AG10803 (cell line): ENCODE measurements around the gene NBEAL2.

ENCODE experiments used
- DNase-seq: peaks from one replicate; pipeline ENCODE4 v3.0.0; 2010; ENCODE audit warnings: low read depth
- H3K4me3 ChIP-seq: 2 replicates; pipeline ENCODE4 v1.5.1; 2011; ENCODE audit warnings: mild to moderate bottlenecking, low read length, control low read depth
- CTCF ChIP-seq: conservative IDR thresholded peaks from 2 replicates; pipeline ENCODE4 v1.5.1; 2011; ENCODE audit warnings: mild to moderate bottlenecking, low read length, control low read depth, inconsistent platforms

Gene NBEAL2

DNA sequence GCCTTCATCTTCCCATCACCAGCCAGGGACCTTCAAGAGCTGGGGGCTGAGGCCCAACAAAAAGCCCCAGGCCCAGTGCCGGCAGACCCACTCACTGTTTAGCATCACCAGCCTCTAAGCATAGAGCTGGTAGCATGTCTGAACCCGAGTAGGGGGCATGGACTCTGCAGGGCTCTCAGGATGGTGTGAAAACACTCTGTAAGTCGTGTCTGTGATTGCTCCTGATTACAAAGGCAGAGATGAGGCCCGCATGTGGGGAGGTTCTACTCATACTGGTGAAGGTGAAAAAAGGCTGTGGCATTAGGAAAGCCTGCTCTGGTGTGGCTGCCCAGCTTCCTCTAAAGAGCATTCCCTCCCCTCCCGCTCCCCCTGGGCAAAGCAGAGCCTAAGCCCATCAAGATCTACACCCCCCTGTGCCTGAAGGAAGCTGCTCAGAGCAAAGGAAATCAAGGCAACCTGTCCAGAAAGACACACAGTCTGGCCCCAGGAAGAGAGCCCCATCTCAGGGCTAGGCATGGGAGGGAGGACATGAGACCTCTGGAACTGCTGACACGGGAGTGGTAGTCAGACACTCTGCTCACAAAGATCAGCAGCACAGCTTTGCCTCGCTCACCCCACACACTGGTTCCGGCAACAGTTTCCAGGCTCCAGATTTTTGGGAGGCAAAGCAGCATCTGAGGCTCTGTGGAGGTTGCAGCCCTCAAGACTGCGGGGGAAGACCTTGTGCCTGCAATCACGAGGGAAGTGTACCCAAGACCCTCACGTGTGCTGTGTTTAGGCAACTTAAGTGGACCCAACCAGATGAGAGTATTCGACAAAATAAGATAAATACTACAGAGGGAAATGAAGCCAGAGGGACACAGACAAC lies 39.7 kb upstream of the NBEAL2 start:
- no peak overlapping the region for H3K4me3 ChIP-seq
- no peak for TF ChIP-seq CTCF
- no peak for DNase-seq

GRCh38 chr3:46942076-46942475 lies 37.4 kb upstream of the NBEAL2 start:
- H3K4me3 ChIP-seq, result no peak overlapping the region
- no peak for TF ChIP-seq CTCF
- no peak for DNase-seq

- no peak overlapping the region for H3K4me3 ChIP-seq
- DNase-seq, result no peak
- no peak for TF ChIP-seq CTCF
These were observed 36.8 kb upstream of the NBEAL2 start for GRCh38 chr3:46942481-46943236.

DNA sequence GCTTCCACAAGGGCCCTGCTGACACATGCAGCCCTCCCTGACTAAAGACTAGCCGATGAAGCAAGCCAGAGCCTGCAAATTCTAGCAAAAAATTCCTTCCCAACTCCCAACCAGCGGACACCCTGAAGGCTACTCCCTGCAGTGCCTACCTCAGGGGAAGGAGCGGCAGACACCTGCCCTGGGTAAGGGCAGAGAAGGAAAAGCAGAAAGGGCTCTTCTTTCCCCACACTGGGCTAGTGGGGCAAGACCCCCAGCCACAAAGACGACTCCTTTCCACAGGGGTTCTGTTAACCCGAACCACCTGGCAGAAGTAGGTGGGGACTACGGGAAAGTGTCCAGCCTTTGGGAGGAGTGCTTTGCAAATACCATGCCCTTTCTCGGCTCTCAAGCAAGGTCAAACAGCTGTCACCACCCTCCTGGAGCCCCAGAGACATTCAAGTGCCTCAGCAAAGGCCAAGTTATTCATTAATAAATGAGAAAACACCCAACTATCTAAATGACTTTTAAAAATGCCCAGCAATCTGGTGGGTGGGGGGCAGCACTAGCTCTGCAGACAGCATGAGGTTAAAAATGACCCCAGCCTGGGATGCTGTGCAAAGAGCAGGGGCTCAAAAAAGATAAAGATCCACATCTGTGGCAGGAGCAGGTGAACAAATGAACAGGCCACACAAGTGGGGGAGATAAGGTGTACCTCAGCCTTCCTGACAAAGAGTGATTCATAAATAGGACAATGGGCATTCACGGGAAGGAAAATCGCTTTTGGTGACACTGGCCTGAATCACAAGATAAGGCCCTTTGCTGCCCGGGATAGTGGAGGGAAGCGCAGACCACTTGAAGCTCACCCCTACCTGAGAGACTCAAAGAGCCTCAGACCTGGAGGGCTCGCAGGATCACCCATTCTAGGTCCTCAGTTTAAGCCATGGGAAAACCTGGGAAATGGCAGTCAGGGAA lies 36.0 kb upstream of the NBEAL2 start:
- no peak overlapping the region for H3K4me3 ChIP-seq
- no peak for DNase-seq
- TF ChIP-seq CTCF, result no peak

GRCh38 chr3:46944191-46944590 lies 35.3 kb upstream of the NBEAL2 start:
- no peak overlapping the region for H3K4me3 ChIP-seq
- TF ChIP-seq CTCF, result no peak
- DNase-seq, result no peak

GRCh38 chr3:46946416-46946815 lies 33.0 kb upstream of the NBEAL2 start:
- TF ChIP-seq CTCF, result no peak
- DNase-seq, result no peak
- no peak overlapping the region for H3K4me3 ChIP-seq
